Measurements from ENCODE around the gene BMP6.

DNA sequence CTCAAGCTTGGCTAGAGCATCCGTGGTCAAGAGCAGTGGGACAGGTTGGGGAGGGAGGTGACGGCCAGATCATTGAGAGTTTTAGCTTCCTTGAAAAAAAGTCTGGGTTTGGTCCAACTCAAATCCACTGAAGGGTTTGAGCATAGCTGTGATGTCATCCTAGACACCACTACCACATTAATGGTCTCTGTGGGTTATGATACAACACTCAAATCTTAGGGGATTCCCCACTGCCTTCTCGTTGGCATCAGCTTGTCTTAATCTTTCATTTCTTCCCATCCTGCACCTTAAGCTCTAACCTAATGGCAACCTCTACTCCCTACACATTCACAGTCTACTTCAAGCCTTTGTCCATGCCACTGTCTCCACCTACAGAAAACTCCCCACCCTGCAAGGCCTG is 77.3 kb downstream of the BMP6 start:
- no peak for TF ChIP-seq EZH2 (IDR thresholded peaks at IDR 0.05; ENCODE audit: insufficient read depth, poor library complexity, severe bottlenecking)
- TF ChIP-seq EZH2phosphoT487 (IDR thresholded peaks at IDR 0.05; ENCODE audit: insufficient read depth, low read depth), result no peak
